Panc1 (cell line): Measurements from ENCODE around the gene PSMD12. TPM values are rescaled to one million over a fixed set of nuclear protein-coding genes. Genes with fewer than 3 reads are reported as not detected.

ENCODE experiments used
- ATAC-seq: fragments of 200-7000 bp; cut with Tn5 transposase; 2 replicates; pipeline ENCODE4 v1.9.1; 2020; ENCODE audit warnings: mild to moderate bottlenecking, moderate library complexity
- BruUV-seq: library from RNA; stranded (reverse); fragments of 400-500 nt; replicated peaks from 2 replicates; lab custom pipeline; 2021; lab: Mats Ljungman, UMichigan
- CTCF ChIA-PET: fragments of 300-600 bp; sonication (Branson Sonifier 250); formaldehyde crosslinking; loops from one replicate; lab custom pipeline; 2022; ENCODE audit warnings: antibody characterized with exemption; lab: Charles Lee
- POLR2A ChIA-PET: fragments of 300-600 bp; sonication (Branson Sonifier 250); formaldehyde crosslinking; loops from one replicate; lab custom pipeline; 2022; ENCODE audit warnings: antibody characterized with exemption; lab: Charles Lee
- DNase-seq: peaks from one replicate; pipeline ENCODE4 v3.0.0-alpha.2; 2010; ENCODE audit warnings: low read depth, low spot score
- H3K27ac ChIP-seq: 2 replicates; pipeline ENCODE4 v1.5.1; 2011; ENCODE audit warnings: mild to moderate bottlenecking, low read length, inconsistent platforms
- H3K27me3 ChIP-seq: fragments of 200-500 bp; sonication (Bioruptor generic); 2 replicates; pipeline ENCODE4 v1.6.0; 2014; ENCODE audit warnings: low read length, inconsistent platforms; ENCODE audit not compliant: control insufficient read depth, insufficient read depth
- H3K36me3 ChIP-seq: fragments of 200-500 bp; sonication (Bioruptor generic); 2 replicates; pipeline ENCODE4 v1.5.1; 2014; ENCODE audit warnings: inconsistent platforms, mild to moderate bottlenecking, low read length, moderate library complexity; ENCODE audit not compliant: control insufficient read depth, insufficient read depth
- H3K4me1 ChIP-seq: 2 replicates; pipeline ENCODE4 v1.5.1; 2011; ENCODE audit warnings: inconsistent platforms, mild to moderate bottlenecking, low read length, moderate library complexity; ENCODE audit not compliant: control insufficient read depth, insufficient read depth
- H3K4me3 ChIP-seq, 2 experiments: 2 replicates each; pipeline ENCODE4 v1.5.1; 2011 to 2012; ENCODE audit warnings: low read depth in 2 of 2, low read length in 2 of 2, mild to moderate bottlenecking in 2 of 2, inconsistent platforms in 1 of 2, moderate library complexity in 1 of 2
- H3K9me3 ChIP-seq: fragments of 200-500 bp; sonication (Bioruptor generic); 2 replicates; pipeline ENCODE4 v1.5.1; 2014; ENCODE audit warnings: low read depth, mild to moderate bottlenecking, inconsistent platforms, low read length, moderate library complexity; ENCODE audit not compliant: control insufficient read depth, insufficient read depth
- POLR2AphosphoS5 ChIP-seq: IDR thresholded peaks from 2 replicates; pipeline ENCODE4 v1.6.1; 2012; ENCODE audit warnings: mild to moderate bottlenecking, low read depth, low read length, moderate library complexity
- SIN3A ChIP-seq: IDR thresholded peaks from 2 replicates; pipeline ENCODE4 v1.6.1; 2012; ENCODE audit warnings: low read depth, mild to moderate bottlenecking, low read length, moderate library complexity, borderline replicate concordance; ENCODE audit not compliant: insufficient read depth
- TCF7L2 ChIP-seq: IDR thresholded peaks from 2 replicates; pipeline ENCODE4 v1.6.1; 2011; ENCODE audit warnings: mild to moderate bottlenecking, low read depth, low read length, inconsistent platforms
- in situ Hi-C: cut with HindIII; loops from 2 replicates; pipeline ENCODE4 v1.10.0; 2016; ENCODE audit warnings: low sequenced_read_pairs, low pct_unique_long_range_greater_than_20kb
- intact Hi-C: fragments of 100-400 bp; cut with micrococcal nuclease; formaldehyde crosslinking; loops from one replicate; pipeline ENCODE4 v1.10.0; 2022; ENCODE audit not compliant: unreplicated experiment
- total RNA-seq: library from RNA; stranded (reverse); gene quantifications from one replicate; pipeline ENCODE4 v1.2.1, GENCODE V29; 2021; ENCODE audit not compliant: unreplicated experiment
- TF ChIP-seq, protein P1 (sequence below): fragments of 450-650 bp; IDR thresholded peaks from 2 replicates; pipeline ENCODE4 v1.5.1; 2017; ENCODE audit warnings: mild to moderate bottlenecking
- TF ChIP-seq, protein P2 (sequence below), 2 experiments: IDR thresholded peaks; 2 replicates each; pipeline ENCODE4 v1.6.1; 2011 to 2012; ENCODE audit warnings: low read depth in 2 of 2, control low read depth in 1 of 2, low read length in 1 of 2, mild to moderate bottlenecking in 1 of 2, moderate library complexity in 1 of 2; ENCODE audit not compliant: insufficient read depth in 1 of 2

Gene PSMD12
- total RNA-seq, 1 experiment from 2014 or later, result 50.2 TPM

DNA sequence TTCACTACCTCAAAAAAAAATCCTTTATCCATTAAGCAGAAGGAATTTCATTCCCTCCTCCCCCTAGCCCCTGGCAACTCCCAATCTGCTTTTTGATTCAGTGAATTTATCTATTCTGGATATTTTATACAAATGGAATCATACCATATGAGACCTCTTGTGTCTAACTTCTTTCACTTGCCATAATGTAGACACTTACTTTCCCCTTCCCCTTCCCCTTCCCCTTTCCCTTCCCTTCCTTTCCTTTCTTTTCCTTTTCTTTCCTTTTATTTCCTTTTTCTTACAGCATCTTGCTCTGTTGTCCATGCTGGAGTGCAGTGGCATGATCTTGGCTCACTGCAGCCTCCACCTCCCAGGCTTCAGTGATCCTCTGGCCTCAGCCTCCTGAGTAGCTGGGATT, 50.5 kb downstream of the PSMD12 start:
- no peaks in the 10 kb centered on the region for H3K9me3 ChIP-seq
- DNase-seq (no peak), ATAC-seq (no peak)
- ChIA-PET CTCF (no interaction called here), POLR2A (no interaction called here)
- no peaks in the 10 kb centered on the region for H3K27me3 ChIP-seq
- H3K4me3 ChIP-seq, result no peak overlapping the region
- H3K4me1 ChIP-seq, result no peaks in the 10 kb centered on the region
- H3K27ac ChIP-seq, result no peak overlapping the region
- no peaks in the 10 kb centered on the region for H3K36me3 ChIP-seq
- intact Hi-C loops (no loop called here), in situ Hi-C loops (no loop called here)
- no TSS peak for BruUV-seq
- TF ChIP-seq SIN3A (no peak), TCF7L2 (no peak), POLR2AphosphoS5 (no peak)
- TF ChIP-seq, protein P1, sequence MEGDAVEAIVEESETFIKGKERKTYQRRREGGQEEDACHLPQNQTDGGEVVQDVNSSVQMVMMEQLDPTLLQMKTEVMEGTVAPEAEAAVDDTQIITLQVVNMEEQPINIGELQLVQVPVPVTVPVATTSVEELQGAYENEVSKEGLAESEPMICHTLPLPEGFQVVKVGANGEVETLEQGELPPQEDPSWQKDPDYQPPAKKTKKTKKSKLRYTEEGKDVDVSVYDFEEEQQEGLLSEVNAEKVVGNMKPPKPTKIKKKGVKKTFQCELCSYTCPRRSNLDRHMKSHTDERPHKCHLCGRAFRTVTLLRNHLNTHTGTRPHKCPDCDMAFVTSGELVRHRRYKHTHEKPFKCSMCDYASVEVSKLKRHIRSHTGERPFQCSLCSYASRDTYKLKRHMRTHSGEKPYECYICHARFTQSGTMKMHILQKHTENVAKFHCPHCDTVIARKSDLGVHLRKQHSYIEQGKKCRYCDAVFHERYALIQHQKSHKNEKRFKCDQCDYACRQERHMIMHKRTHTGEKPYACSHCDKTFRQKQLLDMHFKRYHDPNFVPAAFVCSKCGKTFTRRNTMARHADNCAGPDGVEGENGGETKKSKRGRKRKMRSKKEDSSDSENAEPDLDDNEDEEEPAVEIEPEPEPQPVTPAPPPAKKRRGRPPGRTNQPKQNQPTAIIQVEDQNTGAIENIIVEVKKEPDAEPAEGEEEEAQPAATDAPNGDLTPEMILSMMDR, result no peak
- TF ChIP-seq, protein P2, sequence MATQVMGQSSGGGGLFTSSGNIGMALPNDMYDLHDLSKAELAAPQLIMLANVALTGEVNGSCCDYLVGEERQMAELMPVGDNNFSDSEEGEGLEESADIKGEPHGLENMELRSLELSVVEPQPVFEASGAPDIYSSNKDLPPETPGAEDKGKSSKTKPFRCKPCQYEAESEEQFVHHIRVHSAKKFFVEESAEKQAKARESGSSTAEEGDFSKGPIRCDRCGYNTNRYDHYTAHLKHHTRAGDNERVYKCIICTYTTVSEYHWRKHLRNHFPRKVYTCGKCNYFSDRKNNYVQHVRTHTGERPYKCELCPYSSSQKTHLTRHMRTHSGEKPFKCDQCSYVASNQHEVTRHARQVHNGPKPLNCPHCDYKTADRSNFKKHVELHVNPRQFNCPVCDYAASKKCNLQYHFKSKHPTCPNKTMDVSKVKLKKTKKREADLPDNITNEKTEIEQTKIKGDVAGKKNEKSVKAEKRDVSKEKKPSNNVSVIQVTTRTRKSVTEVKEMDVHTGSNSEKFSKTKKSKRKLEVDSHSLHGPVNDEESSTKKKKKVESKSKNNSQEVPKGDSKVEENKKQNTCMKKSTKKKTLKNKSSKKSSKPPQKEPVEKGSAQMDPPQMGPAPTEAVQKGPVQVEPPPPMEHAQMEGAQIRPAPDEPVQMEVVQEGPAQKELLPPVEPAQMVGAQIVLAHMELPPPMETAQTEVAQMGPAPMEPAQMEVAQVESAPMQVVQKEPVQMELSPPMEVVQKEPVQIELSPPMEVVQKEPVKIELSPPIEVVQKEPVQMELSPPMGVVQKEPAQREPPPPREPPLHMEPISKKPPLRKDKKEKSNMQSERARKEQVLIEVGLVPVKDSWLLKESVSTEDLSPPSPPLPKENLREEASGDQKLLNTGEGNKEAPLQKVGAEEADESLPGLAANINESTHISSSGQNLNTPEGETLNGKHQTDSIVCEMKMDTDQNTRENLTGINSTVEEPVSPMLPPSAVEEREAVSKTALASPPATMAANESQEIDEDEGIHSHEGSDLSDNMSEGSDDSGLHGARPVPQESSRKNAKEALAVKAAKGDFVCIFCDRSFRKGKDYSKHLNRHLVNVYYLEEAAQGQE (IDR thresholded peaks at IDR 0.05; ENCODE audit: insufficient read depth in 1 of 2, low read depth in 2 of 2, low read length in 1 of 2), result no peak

DNA sequence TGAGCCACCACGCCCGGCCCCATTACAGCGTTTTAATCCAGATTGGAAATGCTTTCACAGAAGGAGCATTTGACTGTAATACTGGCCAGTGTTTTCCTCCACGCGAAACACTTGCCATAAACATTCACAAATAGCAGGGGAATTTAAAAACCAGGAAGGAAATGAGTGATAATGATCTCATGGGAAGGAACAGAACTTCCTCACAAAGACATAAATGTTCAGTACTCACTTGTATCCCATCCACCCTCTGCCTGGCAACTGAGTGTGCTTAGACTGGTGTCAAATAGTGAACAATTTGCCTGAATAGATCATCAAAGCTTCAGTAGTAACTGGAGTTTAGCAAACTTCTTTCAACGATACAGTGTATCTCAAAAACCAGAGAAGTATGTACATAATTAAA, 54.1 kb downstream of the PSMD12 start:
- intact Hi-C loops (no loop called here), in situ Hi-C loops (no loop called here)
- no TSS peak for BruUV-seq
- Histone ChIP-seq H3K9me3 (no peaks in the 10 kb centered on the region), H3K27ac (no peak overlapping the region), H3K36me3 (no peaks in the 10 kb centered on the region), H3K4me3 (no peak overlapping the region), H3K4me1 (no peaks in the 10 kb centered on the region), H3K27me3 (no peaks in the 10 kb centered on the region)
- ChIA-PET CTCF (no interaction called here), POLR2A (no interaction called here)
- no peak for TF ChIP-seq TCF7L2
- TF ChIP-seq, protein P2 (IDR thresholded peaks at IDR 0.05; ENCODE audit: insufficient read depth in 1 of 2, low read depth in 2 of 2, low read length in 1 of 2), result no peak
- TF ChIP-seq SIN3A, result no peak
- TF ChIP-seq, protein P1, result no peak
- TF ChIP-seq POLR2AphosphoS5, result no peak
- no peak for DNase-seq
- ATAC-seq, result no peak
